Skeletal muscle tissue (tissue), 1 donor: ENCODE results near the gene OR51I1. TPM values are rescaled to one million over a fixed set of nuclear protein-coding genes. Genes with fewer than 3 reads are reported as not detected.

Experiments
- total RNA-seq: library from RNA; depleted of rRNA; stranded (reverse); fragments of >200 nt; gene quantifications from one replicate; pipeline ENCODE4 v1.2.3, GENCODE V29; 2014

OR51I1 gene
- total RNA-seq, 1 donor from 2014 or later = 0.52 TPM

Other genes with a start within 250 kb of the OR51I1 start
- not detected for gene OR51V1, start 240.8 kb downstream of the OR51I1 start, total RNA-seq
- 3,814 TPM for gene HBB, start 214.4 kb downstream of the OR51I1 start, total RNA-seq
- not detected for gene HBD, start 207.0 kb downstream of the OR51I1 start, total RNA-seq
- gene HBG1, start 191.7 kb downstream of the OR51I1 start, total RNA-seq = 24.5 TPM
- gene HBG2, start 186.7 kb downstream of the OR51I1 start, total RNA-seq = 17,934 TPM
- gene HBE1, start 171.6 kb downstream of the OR51I1 start, total RNA-seq = 84.0 TPM
- gene OR51B4, start 139.6 kb downstream of the OR51I1 start, total RNA-seq = 0.52 TPM
- not detected for gene OR51B2, start 117.2 kb downstream of the OR51I1 start, total RNA-seq
- 0.52 TPM for gene OR51B5, start 98.0 kb downstream of the OR51I1 start, total RNA-seq
- gene OR51B6, start 90.0 kb downstream of the OR51I1 start, total RNA-seq = not detected
- gene OR51M1, start 57.7 kb downstream of the OR51I1 start, total RNA-seq = not detected
- gene OR51Q1, start 19.4 kb downstream of the OR51I1 start, total RNA-seq = not detected
- not detected for gene OR51I2, start 7.8 kb upstream of the OR51I1 start, total RNA-seq
- gene OR52D1, start 47.2 kb upstream of the OR51I1 start, total RNA-seq = not detected
- 0.52 TPM for gene UBQLN3, start 68.4 kb upstream of the OR51I1 start, total RNA-seq
- under 0.01 TPM for gene UBQLNL, start 75.2 kb upstream of the OR51I1 start, total RNA-seq
- 0.52 TPM for gene OR52H1, start 107.0 kb upstream of the OR51I1 start, total RNA-seq
- gene OR52B6, start 139.4 kb upstream of the OR51I1 start, total RNA-seq = not detected
- 1.6 TPM for gene TRIM6, start 155.1 kb upstream of the OR51I1 start, total RNA-seq
- gene TRIM34, start 183.5 kb upstream of the OR51I1 start, total RNA-seq = 6.8 TPM
- 12.5 TPM for gene TRIM5, start 243.6 kb upstream of the OR51I1 start, total RNA-seq
- 13.0 TPM for gene TRIM22, start 248.3 kb upstream of the OR51I1 start, total RNA-seq